Measurements from ENCODE around the gene NFKBIE. TPM values are rescaled to one million over a fixed set of nuclear protein-coding genes. Genes with fewer than 3 reads are reported as not detected.

Gene NFKBIE
- total and polyA plus RNA-seq, 8 donors = 2.5 to 16.9 (median 7.6) TPM

- FAIRE-seq = no peak
- Histone ChIP-seq H3K9me3 (no peaks in the 10 kb centered on the region), H3K36me3 (no peaks in the 10 kb centered on the region), H3K4me3 (no peak overlapping the region), H3K27ac (no peak overlapping the region), H3K4me1 (peaks cover 0 to 21% (median 4%) of the 10 kb centered on the region in 3 donors), H3K27me3 (no peaks in the 10 kb centered on the region)
- TF ChIP-seq, protein P1, sequence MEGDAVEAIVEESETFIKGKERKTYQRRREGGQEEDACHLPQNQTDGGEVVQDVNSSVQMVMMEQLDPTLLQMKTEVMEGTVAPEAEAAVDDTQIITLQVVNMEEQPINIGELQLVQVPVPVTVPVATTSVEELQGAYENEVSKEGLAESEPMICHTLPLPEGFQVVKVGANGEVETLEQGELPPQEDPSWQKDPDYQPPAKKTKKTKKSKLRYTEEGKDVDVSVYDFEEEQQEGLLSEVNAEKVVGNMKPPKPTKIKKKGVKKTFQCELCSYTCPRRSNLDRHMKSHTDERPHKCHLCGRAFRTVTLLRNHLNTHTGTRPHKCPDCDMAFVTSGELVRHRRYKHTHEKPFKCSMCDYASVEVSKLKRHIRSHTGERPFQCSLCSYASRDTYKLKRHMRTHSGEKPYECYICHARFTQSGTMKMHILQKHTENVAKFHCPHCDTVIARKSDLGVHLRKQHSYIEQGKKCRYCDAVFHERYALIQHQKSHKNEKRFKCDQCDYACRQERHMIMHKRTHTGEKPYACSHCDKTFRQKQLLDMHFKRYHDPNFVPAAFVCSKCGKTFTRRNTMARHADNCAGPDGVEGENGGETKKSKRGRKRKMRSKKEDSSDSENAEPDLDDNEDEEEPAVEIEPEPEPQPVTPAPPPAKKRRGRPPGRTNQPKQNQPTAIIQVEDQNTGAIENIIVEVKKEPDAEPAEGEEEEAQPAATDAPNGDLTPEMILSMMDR (IDR thresholded peaks at IDR 0.05) = no peak
- intact Hi-C loops (cut with DNase I) = loop anchor here in 2 of 3 donors (5.0 kb wide), 2 partner anchors 65 to 70 kb away; no protein-coding TSS in a partner anchor
- 62 to 66% methylated on average over 10 of the region's 10 CpGs for WGBS, 2 donors
- DNase-seq = peak in 2 of 6 donors; percentile 14 to 17
- ATAC-seq = no peak
Observed at GRCh38 chr6:44267252-44267651, 1.9 kb upstream of the NFKBIE start.

GRCh38 chr6:44266347-44266746, 996 bp upstream of the NFKBIE start:
- H3K4me1 ChIP-seq = peaks cover 0 to 21% (median 4%) of the 10 kb centered on the region in 3 donors
- FAIRE-seq = no peak
- H3K27me3 ChIP-seq = no peaks in the 10 kb centered on the region
- H3K27ac ChIP-seq = peak overlapping the region in 1 of 4 donors; percentile 87
- intact Hi-C loops (cut with DNase I) = loop anchor here in 2 of 3 donors (5.0 kb wide), 2 partner anchors 66 to 71 kb away; no protein-coding TSS in a partner anchor
- H3K36me3 ChIP-seq = no peaks in the 10 kb centered on the region
- no peaks in the 10 kb centered on the region for H3K9me3 ChIP-seq
- 63 to 64% methylated on average over 3 of the region's 3 CpGs for WGBS, 2 donors
- DNase-seq = peak in 1 of 6 donors; percentile 10
- TF ChIP-seq, protein P1 (IDR thresholded peaks at IDR 0.05) = no peak
- no peak overlapping the region for H3K4me3 ChIP-seq
- ATAC-seq = no peak

DNA sequence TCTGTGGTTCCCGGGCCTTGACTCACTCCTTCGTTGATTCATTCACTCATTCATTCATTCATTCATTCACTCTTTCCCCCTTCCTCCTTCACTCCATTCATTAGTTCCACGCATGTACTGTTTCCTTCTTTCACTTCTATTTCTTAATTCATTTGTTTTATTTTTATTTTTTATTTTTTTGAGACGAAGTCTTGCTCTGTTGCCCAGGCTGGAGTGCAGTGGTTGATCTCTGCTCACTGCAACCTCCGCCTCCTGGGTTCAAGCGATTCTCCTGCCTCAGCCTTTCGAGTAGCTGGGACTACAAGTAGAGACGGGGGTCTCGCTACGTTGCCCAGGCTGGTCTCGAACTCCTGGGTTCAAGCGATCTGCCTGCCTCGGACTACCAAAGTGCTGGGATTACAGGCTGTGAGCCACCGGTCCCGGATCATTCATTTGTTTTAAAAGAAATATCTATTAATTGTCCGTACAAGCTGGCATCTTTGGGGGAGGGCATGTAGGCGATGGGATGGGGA, 427 bp upstream of the NFKBIE start:
- Histone ChIP-seq H3K9me3 (no peaks in the 10 kb centered on the region), H3K4me3 (peak overlapping the region in 3 of 4 donors; percentile 72 to 93 (median 87)), H3K27ac (peak overlapping the region in 3 of 4 donors; percentile 48 to 87 (median 81)), H3K4me1 (peaks cover 0 to 21% (median 4%) of the 10 kb centered on the region in 3 donors), H3K36me3 (no peaks in the 10 kb centered on the region), H3K27me3 (no peaks in the 10 kb centered on the region)
- DNase-seq (peak in 1 of 6 donors; percentile 31), ATAC-seq (no peak), FAIRE-seq (no peak)
- TF ChIP-seq, protein P1 (IDR thresholded peaks at IDR 0.05) = no peak
- 62 to 64% methylated on average over 17 of the region's 17 CpGs for WGBS, 2 donors
- intact Hi-C loops (cut with DNase I) = loop anchor here in 2 of 3 donors (5.0 kb wide), 2 partner anchors 67 to 72 kb away; no protein-coding TSS in a partner anchor

DNA sequence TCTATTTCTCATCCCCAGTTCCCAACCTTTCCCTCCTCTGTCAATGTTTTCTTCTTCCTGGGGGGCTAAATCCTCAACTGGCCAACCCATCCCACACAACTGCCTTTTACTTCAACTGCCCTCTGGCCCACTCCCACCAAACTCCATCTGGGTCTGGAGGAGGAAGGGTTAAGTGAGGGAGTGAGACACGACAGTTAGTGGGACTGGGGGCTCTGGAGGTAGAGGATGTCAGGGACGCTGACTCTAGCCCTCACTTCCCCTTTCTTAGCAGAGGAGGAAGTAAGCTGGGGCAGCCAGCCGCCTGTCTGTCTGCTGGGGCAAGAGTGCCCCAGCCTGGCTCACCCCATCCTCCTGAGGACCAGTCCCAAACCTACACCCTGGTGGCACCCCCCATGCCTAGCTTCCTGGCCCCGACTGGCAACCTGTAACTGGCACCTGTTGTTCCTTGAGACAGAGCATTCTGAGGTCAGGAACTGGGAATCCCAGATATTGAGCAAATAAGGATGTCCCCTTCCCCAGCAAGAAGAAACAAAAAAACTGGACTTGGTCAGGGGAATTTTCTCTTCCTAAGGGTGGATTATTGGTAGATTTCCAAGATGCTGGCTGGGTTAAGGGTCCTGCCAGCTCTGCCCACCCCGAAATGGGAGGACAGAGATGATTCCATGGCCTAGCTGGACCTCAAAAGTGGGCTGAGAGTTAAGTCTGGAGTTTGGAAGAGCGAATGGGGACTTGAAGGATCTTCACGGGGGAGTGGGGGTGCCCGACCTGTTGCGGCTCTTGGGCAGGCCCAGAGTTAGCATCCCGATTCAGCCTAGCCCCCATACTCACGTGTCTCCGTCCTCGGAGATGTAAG, 971 bp downstream of the NFKBIE start:
- TF ChIP-seq, protein P1 (IDR thresholded peaks at IDR 0.05) = no peak
- peak overlapping the region; percentile 45 to 93 (median 80) for H3K4me3 ChIP-seq
- H3K9me3 ChIP-seq = no peaks in the 10 kb centered on the region
- H3K4me1 ChIP-seq = peaks cover 0 to 21% (median 4%) of the 10 kb centered on the region in 3 donors
- H3K27me3 ChIP-seq = no peaks in the 10 kb centered on the region
- intact Hi-C loops (cut with DNase I) = loop anchor here in 2 of 3 donors (5.0 kb wide), 2 partner anchors 68 to 73 kb away; no protein-coding TSS in a partner anchor
- DNase-seq (peak in 3 of 6 donors; percentile 54 to 75 (median 69)), FAIRE-seq (no peak), ATAC-seq (peak in 2 of 4 donors; percentile 21 to 23)
- H3K36me3 ChIP-seq = peaks cover 0 to 3% (median 0%) of the 10 kb centered on the region in 3 donors
- WGBS, 2 donors = 7 to 10% methylated on average over 13 of the region's 13 CpGs
- H3K27ac ChIP-seq = peak overlapping the region; percentile 48 to 87 (median 78)
